Right ventricle myocardium inferior (tissue), 1 donor: ENCODE data around the gene MRGPRX3. TPM values are rescaled to one million over a fixed set of nuclear protein-coding genes. Genes with fewer than 3 reads are reported as not detected.
A peak's percentile ranks its signal among the peaks of the same experiment; 100 is the strongest.

ENCODE experiments used
- ATAC-seq: fragments of 200-7000 bp; cut with Tn5 transposase; one replicate; pipeline ENCODE4 v1.9.1; 2020; ENCODE audit warnings: mild to moderate bottlenecking, moderate library complexity
- DNase-seq: peaks from one replicate; pipeline ENCODE4 v3.0.0; 2021; ENCODE audit errors: missing footprints
- intact Hi-C: fragments of 100-400 bp; cut with DNase I; formaldehyde crosslinking; loops from one replicate; pipeline ENCODE4 v1.11.0; 2022
- total RNA-seq: library from RNA; stranded (reverse); fragmentation: NEBNext Ultra II Directional; extraction: Animal tissue kit (Norgen Biotek cat#: 25700); gene quantifications from one replicate; pipeline ENCODE4 v1.2.1, GENCODE V29; 2021
- donor health status: DM: no; HTN: yes; CAD: no; lungs with severe emphysema.

Gene MRGPRX3
- total RNA-seq, 1 donor from 2014 or later: not detected

DNA sequence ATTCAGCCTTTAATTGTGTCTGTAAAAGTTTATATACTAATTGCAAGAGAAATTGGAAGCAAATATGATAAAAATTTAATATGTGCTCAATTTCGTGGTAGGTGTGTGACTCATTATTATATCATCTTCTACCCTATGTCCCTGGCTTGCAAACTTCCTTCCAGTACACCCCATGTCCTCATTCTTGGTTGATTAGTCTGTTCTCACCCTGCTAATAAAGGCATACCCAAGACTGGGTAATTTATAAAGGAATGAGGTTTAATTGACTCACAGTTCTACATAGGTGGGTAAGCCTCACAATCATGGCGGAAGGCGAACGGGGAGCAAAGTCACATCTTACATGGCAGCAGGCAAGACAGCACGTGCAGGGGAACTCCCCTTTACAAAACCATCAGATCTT is 11.9 kb downstream of the MRGPRX3 start:
- intact Hi-C loops: no loop called here
- no peak for ATAC-seq
- DNase-seq: no peak

- DNase-seq: no peak
- no peak for ATAC-seq
- intact Hi-C loops: no loop called here
These were observed 12.7 kb downstream of the MRGPRX3 start for GRCh38 chr11:18145025-18145424.

GRCh38 chr11:18145837-18146236 is 13.5 kb downstream of the MRGPRX3 start:
- no peak for DNase-seq
- intact Hi-C loops: no loop called here
- no peak for ATAC-seq

DNA sequence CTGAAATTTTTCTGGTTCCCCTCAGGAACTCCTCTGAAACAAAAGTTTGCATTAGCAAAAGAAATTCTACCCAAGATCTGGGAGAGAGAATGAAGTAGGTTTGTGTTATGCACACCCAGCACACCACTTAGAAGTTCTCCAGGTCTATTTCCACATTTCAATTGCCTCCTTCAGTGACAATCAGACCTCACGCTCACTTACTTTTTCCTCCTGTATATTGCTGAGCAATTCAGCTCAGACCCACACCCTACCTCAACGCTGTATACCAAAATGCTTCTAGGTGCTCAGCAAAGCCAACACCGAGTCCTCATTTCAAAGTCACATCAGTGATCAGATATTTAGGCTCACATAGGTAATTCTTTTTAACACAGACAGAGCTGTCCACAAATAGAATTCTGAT is 19.2 kb downstream of the MRGPRX3 start:
- ATAC-seq: no peak
- DNase-seq: no peak
- intact Hi-C loops: no loop called here

DNA sequence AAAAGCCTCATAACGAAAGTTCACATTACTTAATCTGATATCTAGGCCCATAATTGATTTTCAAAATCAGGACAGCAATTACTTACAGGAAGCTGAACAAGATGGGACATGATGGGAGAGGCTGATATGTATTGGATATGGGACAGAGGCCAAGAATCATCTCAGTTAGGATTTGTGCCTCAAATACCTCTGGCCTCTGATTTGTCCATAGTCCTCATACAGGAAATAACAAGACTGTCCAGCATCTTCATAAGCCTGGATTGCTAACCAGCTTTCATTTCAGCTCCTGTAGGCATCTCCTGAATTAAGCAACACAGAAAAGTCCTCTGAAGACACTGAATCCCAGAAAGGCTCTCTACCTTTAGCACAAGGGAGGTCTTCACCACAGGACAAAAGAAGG is 36.0 kb downstream of the MRGPRX3 start:
- no peak for DNase-seq
- intact Hi-C loops: no loop called here
- no peak for ATAC-seq

DNA sequence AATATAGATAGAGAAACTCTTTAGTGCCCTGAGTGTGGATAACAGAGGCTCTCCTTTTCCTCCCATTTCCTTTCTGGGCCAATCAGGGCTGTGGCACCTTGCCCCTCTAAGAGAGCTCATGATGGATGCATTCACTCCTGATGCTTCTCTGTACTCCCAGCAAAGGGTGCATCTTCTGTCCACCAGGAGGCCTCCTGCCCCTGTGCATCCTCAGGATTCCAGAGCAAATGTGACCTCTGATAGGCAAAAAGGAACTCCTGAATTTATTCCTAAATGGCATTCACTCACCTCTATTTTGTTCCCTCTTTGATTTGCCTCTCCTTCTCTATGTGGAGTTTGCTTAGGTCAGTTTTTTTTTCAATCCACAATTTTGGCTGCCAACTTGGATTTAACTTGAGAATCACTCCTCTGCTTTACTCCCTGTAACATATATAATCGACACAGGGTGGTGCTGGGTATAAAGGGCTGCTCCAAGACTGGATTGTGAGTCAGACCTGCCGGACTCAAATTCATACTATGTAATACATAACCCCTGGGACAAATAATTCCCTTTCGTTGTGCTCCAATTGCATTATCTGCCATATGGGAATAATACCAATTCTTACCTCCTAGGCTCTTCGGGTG is 39.1 kb downstream of the MRGPRX3 start:
- DNase-seq: peak; percentile 37
- intact Hi-C loops: no loop called here
- ATAC-seq: no peak

- no peak for ATAC-seq
- intact Hi-C loops: no loop called here
- DNase-seq: no peak
These were observed 40.3 kb downstream of the MRGPRX3 start, which contains the start of gene MRGPRX4 for GRCh38 chr11:18172666-18173065. MRGPRX4 (plus strand) TSS chr11:18172837; CDS start chr11:18173257, 420 bp downstream.

DNA sequence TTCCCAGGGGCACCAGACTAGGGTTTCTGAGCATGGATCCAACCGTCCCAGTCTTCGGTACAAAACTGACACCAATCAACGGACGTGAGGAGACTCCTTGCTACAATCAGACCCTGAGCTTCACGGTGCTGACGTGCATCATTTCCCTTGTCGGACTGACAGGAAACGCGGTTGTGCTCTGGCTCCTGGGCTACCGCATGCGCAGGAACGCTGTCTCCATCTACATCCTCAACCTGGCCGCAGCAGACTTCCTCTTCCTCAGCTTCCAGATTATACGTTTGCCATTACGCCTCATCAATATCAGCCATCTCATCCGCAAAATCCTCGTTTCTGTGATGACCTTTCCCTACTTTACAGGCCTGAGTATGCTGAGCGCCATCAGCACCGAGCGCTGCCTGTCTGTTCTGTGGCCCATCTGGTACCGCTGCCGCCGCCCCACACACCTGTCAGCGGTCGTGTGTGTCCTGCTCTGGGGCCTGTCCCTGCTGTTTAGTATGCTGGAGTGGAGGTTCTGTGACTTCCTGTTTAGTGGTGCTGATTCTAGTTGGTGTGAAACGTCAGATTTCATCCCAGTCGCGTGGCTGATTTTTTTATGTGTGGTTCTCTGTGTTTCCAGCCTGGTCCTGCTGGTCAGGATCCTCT is 41.0 kb downstream of the MRGPRX3 start:
- DNase-seq (no peak), ATAC-seq (no peak)
- intact Hi-C loops: no loop called here

Other genes starting within 250 kb of the MRGPRX3 start
- 15.2 TPM for gene SERGEF, start 119.5 kb upstream of the MRGPRX3 start, total RNA-seq
- gene TPH1, start 86.3 kb upstream of the MRGPRX3 start, total RNA-seq: not detected
- gene SAAL1, start 26.5 kb upstream of the MRGPRX3 start, total RNA-seq: 7.9 TPM
- gene MRGPRX4, start 40.3 kb downstream of the MRGPRX3 start, total RNA-seq: not detected
- gene SAA4, start 104.2 kb downstream of the MRGPRX3 start, total RNA-seq: not detected
- 1.8 TPM for gene SAA2, start 116.1 kb downstream of the MRGPRX3 start, total RNA-seq
- gene SAA1, start 133.7 kb downstream of the MRGPRX3 start, total RNA-seq: 7.8 TPM
- 10.5 TPM for gene HPS5, start 189.6 kb downstream of the MRGPRX3 start, total RNA-seq
- 23.9 TPM for gene GTF2H1, start 190.0 kb downstream of the MRGPRX3 start, total RNA-seq